GM23248 (cell line): ENCODE measurements around the gene GALNT14. TPM values are rescaled to one million over a fixed set of nuclear protein-coding genes. Genes with fewer than 3 reads are reported as not detected.

Experiments
- DNase-seq: peaks from one replicate; pipeline ENCODE4 v3.0.0-alpha.2; 2015
- H2AFZ ChIP-seq: fragments of 200-600 bp; sonication (generic); 2 replicates; pipeline ENCODE4 v1.6.1; 2016; ENCODE audit warnings: antibody characterized with exemption
- H3F3A ChIP-seq: fragments of 200-600 bp; sonication (generic); 2 replicates; pipeline ENCODE4 v1.6.1; 2016; ENCODE audit warnings: mild to moderate bottlenecking, antibody characterized with exemption, mixed run types; ENCODE audit not compliant: insufficient read depth
- H3K27ac ChIP-seq: fragments of 200-600 bp; sonication (generic); 2 replicates; pipeline ENCODE4 v1.5.1; 2016; ENCODE audit warnings: mild to moderate bottlenecking
- H3K27me3 ChIP-seq: fragments of 200-600 bp; sonication (generic); replicated peaks from 2 replicates; pipeline ENCODE4 v1.6.1; 2016; ENCODE audit warnings: mild to moderate bottlenecking; ENCODE audit not compliant: insufficient read depth
- H3K36me3 ChIP-seq: fragments of 200-600 bp; sonication (generic); 2 replicates; pipeline ENCODE4 v1.6.1; 2016; ENCODE audit warnings: low read depth, mild to moderate bottlenecking
- H3K4me1 ChIP-seq: fragments of 200-600 bp; sonication (generic); 2 replicates; pipeline ENCODE4 v1.6.1; 2016; ENCODE audit warnings: mild to moderate bottlenecking; ENCODE audit not compliant: insufficient read depth
- H3K4me2 ChIP-seq: fragments of 200-600 bp; sonication (generic); one replicate; pipeline ENCODE4 v1.6.1; 2016; ENCODE audit warnings: mild to moderate bottlenecking; ENCODE audit not compliant: unreplicated experiment
- H3K4me3 ChIP-seq: fragments of 200-600 bp; sonication (generic); 2 replicates; pipeline ENCODE4 v1.5.1; 2016; ENCODE audit warnings: mild to moderate bottlenecking
- H3K79me2 ChIP-seq: fragments of 200-600 bp; sonication (generic); 2 replicates; pipeline ENCODE4 v1.6.1; 2016; ENCODE audit warnings: mild to moderate bottlenecking; ENCODE audit not compliant: insufficient read depth
- H3K9ac ChIP-seq: fragments of 200-600 bp; sonication (generic); 2 replicates; pipeline ENCODE4 v1.6.1; 2016; ENCODE audit warnings: mild to moderate bottlenecking
- H3K9me2 ChIP-seq: fragments of 200-600 bp; sonication (generic); 2 replicates; pipeline ENCODE4 v1.6.1; 2016; ENCODE audit warnings: mixed run types, mild to moderate bottlenecking, moderate library complexity; ENCODE audit not compliant: insufficient read depth
- H3K9me3 ChIP-seq: fragments of 200-600 bp; sonication (generic); one replicate; pipeline ENCODE4 v1.6.1; 2017; ENCODE audit warnings: low read depth
- H4K20me1 ChIP-seq: fragments of 200-600 bp; sonication (generic); 2 replicates; pipeline ENCODE4 v1.6.0; 2016; ENCODE audit not compliant: insufficient read depth
- EZH2 ChIP-seq: fragments of 200-600 bp; sonication (generic); IDR thresholded peaks from 2 replicates; pipeline ENCODE4 v1.6.1; 2018; ENCODE audit warnings: antibody characterized with exemption, mild to moderate bottlenecking; ENCODE audit not compliant: insufficient read depth, poor library complexity, severe bottlenecking
- EZH2phosphoT487 ChIP-seq: fragments of 200-600 bp; sonication (generic); IDR thresholded peaks from 2 replicates; pipeline ENCODE4 v1.6.1; 2018; ENCODE audit warnings: antibody characterized with exemption, moderate library complexity, mild to moderate bottlenecking, low read depth; ENCODE audit not compliant: insufficient read depth
- WGBS, 2 experiments: methylation state at CpG; one replicate each; pipeline ENCODE4 v1.1.6; 2015 to 2017; ENCODE audit warnings: low lambda C conversion rate in 2 of 2, low coverage in 1 of 2; ENCODE audit errors: missing lambda C conversion rate in 2 of 2; 5-methylcytosine and 5-hydroxymethylcytosine counted together
- in situ Hi-C: fragments of 300-500 bp; cut with MboI; formaldehyde crosslinking; loops from 2 replicates; pipeline ENCODE4 v1.15.0; 2020
- polyA plus RNA-seq: library from polyadenylated mRNA; unstranded; fragments of >200 nt; fragmentation: Nextera tagmentation; extraction: Ambion mirVana; gene quantifications from 2 replicates; pipeline ENCODE4 v1.2.1, GENCODE V29; 2016
- total RNA-seq: library from RNA; depleted of rRNA; stranded (reverse); fragments of >200 nt; shearing (Covaris generic); gene quantifications from 2 replicates; pipeline ENCODE4 v1.2.3, GENCODE V29; 2014

Gene GALNT14
- total and polyA plus RNA-seq, 2 experiments from 2014 or later, result 3.2 to 3.5 TPM

- WGBS, 2 experiments, result 64 to 66% methylated on average over 11 of the region's 11 CpGs
- no peak for TF ChIP-seq EZH2
- no peak for TF ChIP-seq EZH2phosphoT487
- H3K36me3 ChIP-seq, result no peaks in the 10 kb centered on the region
Measured at GRCh38 chr2:30994227-30995056, 143.8 kb downstream of the GALNT14 start.

DNA sequence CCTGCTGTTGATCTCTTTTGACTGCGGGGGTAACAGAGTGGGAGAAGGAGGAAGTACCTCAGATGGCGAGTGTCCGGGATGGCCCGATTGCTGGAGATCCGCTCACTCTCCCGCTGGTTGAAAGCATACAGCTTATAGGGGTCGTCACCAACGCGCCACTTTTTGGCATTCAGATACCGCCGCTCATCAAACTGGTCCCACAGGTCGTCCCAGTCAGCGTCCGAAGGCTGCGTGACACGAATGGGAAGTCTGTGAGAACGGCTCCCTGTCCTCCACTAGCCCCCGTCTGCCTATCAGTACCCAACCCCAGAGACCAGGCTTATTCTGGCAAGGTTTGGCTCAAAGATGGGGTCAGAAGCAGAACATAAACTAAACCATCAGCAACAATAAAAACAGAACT is 145.5 kb downstream of the GALNT14 start:
- no peak for DNase-seq
- no peak overlapping the region for H3K27ac ChIP-seq
- in situ Hi-C loops, result no loop called here
- H3F3A ChIP-seq, result no peaks in the 10 kb centered on the region
- H3K9me3 ChIP-seq, result no peaks in the 10 kb centered on the region
- no peaks in the 10 kb centered on the region for H3K9me2 ChIP-seq
- H3K36me3 ChIP-seq, result no peaks in the 10 kb centered on the region
- no peak for TF ChIP-seq EZH2
- no peak for TF ChIP-seq EZH2phosphoT487
- no peaks in the 10 kb centered on the region for H3K27me3 ChIP-seq
- H3K9ac ChIP-seq, result no peak overlapping the region
- no peak overlapping the region for H3K4me3 ChIP-seq
- H3K4me2 ChIP-seq, result no peak overlapping the region
- no peaks in the 10 kb centered on the region for H3K4me1 ChIP-seq
- WGBS, 2 experiments, result 83 to 88% methylated on average over 18 of the region's 18 CpGs
- no peaks in the 10 kb centered on the region for H4K20me1 ChIP-seq
- no peaks in the 10 kb centered on the region for H3K79me2 ChIP-seq
- H2AFZ ChIP-seq, result no peak overlapping the region

More at GRCh38 chr2:30994227-30995056, 143.8 kb downstream of the GALNT14 start:
- H3K79me2 ChIP-seq, result no peaks in the 10 kb centered on the region
- no peaks in the 10 kb centered on the region for H4K20me1 ChIP-seq
- no peak overlapping the region for H3K27ac ChIP-seq
- in situ Hi-C loops, result no loop called here
- H3K4me2 ChIP-seq, result no peak overlapping the region
- no peaks in the 10 kb centered on the region for H3K4me1 ChIP-seq
- no peaks in the 10 kb centered on the region for H3K27me3 ChIP-seq
- no peak overlapping the region for H3K4me3 ChIP-seq
- no peak overlapping the region for H3K9ac ChIP-seq
- no peak for DNase-seq
- no peaks in the 10 kb centered on the region for H3F3A ChIP-seq
- H2AFZ ChIP-seq, result no peak overlapping the region
- H3K9me3 ChIP-seq, result no peaks in the 10 kb centered on the region
- H3K9me2 ChIP-seq, result no peaks in the 10 kb centered on the region

GRCh38 chr2:30990671-30991070 is 147.6 kb downstream of the GALNT14 start:
- Histone ChIP-seq H3K4me3 (no peak overlapping the region), H3K9ac (no peak overlapping the region), H4K20me1 (no peaks in the 10 kb centered on the region), H2AFZ (no peak overlapping the region), H3K9me3 (no peaks in the 10 kb centered on the region), H3K4me2 (no peak overlapping the region), H3K79me2 (no peaks in the 10 kb centered on the region), H3K27ac (no peak overlapping the region), H3K27me3 (no peaks in the 10 kb centered on the region), H3F3A (no peaks in the 10 kb centered on the region), H3K9me2 (no peaks in the 10 kb centered on the region), H3K36me3 (no peaks in the 10 kb centered on the region), H3K4me1 (no peaks in the 10 kb centered on the region)
- in situ Hi-C loops, result no loop called here
- no peak for DNase-seq
- 64 to 69% methylated on average over 4 of the region's 4 CpGs for WGBS, 2 experiments
- TF ChIP-seq EZH2, result no peak
- TF ChIP-seq EZH2phosphoT487, result no peak

- Histone ChIP-seq H3K4me2 (no peak overlapping the region), H3K4me3 (no peak overlapping the region), H3K4me1 (no peaks in the 10 kb centered on the region), H3K36me3 (no peaks in the 10 kb centered on the region), H3K9me2 (no peaks in the 10 kb centered on the region), H4K20me1 (no peaks in the 10 kb centered on the region), H3K27me3 (no peaks in the 10 kb centered on the region), H3F3A (no peaks in the 10 kb centered on the region), H3K9ac (no peak overlapping the region), H3K27ac (no peak overlapping the region), H2AFZ (no peak overlapping the region), H3K79me2 (no peaks in the 10 kb centered on the region), H3K9me3 (no peaks in the 10 kb centered on the region)
- TF ChIP-seq EZH2 (no peak), EZH2phosphoT487 (no peak)
- WGBS, 2 experiments, result 64 to 81% methylated on average over 2 of the region's 2 CpGs
- in situ Hi-C loops, result no loop called here
- no peak for DNase-seq
Measured at GRCh38 chr2:30990176-30990575, 148.1 kb downstream of the GALNT14 start.
